Measurements from ENCODE around the gene BCAS3.
A peak's percentile ranks its signal among the peaks of the same experiment; 100 is the strongest.

Gene BCAS3

DNA sequence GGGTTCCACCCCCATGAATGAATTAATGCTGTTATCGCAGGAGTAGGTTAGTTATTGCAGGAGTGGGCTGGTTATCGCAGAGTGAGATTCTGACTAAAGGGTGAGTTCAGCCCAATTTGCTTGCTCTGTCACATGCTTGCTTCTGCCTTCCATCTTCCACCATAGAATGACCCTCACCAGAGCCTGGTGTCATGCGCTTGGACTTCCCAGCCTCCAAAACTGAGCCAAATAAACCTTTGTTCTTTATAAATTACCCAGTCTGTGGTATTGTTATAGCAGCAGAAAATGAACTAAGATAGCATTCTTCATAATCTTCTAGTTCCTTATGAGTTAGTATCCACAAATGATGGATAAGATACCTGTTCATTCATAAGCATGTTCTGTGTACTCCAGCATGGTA is 486.9 kb downstream of the BCAS3 start:
- no peak for FAIRE-seq

DNA sequence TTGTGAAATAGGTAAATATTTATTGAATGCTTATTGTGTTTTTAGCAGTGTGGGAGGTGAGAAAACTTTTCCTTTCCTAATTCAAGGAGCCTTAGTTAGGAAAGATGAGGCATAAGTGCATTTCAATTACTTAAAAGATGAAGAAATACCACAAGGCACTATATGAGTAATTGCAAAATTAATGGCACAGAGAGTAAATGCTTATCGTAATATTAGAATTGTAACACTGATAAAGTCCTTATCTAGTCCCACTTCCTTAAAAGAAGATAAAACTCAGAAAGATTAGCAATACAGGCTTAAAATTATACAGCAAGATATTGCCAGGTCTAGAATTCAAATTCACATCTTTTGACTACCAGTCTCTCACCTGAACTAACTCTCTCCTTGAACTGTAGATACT is 489.4 kb downstream of the BCAS3 start:
- FAIRE-seq = no peak

DNA sequence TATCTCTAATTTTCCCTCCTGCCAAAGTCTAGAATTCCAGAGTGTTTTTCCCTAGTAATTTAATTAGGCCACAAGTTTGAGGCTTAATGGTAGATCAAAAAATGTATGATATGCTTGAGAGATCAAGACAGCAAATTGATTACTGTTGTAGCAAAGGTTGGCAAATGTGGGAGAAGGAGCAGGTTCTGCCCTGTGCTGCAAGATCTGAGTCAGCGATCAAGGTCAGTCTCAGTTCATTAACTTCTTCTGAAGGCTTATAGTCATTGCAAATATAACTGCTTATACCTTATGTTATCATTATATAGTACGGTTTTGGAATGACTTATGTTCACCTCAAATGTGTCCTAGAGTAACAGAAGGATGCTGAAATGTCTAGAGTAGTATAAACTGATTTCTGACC is 490.9 kb downstream of the BCAS3 start:
- no peak for FAIRE-seq

DNA sequence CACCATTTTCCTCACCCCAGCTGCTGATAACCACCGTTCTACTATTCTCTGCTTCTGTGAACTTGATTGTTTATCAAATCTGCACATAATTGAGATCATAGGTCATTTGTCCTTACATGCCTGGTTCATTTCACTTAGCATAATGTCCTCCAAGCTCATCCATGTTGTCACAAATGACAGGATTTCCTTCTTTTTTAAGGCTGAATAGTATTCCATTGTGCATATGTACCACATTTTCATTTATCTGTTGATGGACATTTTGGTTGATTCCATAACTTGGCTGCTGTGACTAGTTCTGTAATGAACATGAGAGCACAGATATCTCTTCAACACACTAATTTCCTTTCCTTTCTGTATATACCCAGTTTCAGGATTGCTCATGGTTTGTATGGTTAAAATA is 496.7 kb downstream of the BCAS3 start:
- no peak for FAIRE-seq

DNA sequence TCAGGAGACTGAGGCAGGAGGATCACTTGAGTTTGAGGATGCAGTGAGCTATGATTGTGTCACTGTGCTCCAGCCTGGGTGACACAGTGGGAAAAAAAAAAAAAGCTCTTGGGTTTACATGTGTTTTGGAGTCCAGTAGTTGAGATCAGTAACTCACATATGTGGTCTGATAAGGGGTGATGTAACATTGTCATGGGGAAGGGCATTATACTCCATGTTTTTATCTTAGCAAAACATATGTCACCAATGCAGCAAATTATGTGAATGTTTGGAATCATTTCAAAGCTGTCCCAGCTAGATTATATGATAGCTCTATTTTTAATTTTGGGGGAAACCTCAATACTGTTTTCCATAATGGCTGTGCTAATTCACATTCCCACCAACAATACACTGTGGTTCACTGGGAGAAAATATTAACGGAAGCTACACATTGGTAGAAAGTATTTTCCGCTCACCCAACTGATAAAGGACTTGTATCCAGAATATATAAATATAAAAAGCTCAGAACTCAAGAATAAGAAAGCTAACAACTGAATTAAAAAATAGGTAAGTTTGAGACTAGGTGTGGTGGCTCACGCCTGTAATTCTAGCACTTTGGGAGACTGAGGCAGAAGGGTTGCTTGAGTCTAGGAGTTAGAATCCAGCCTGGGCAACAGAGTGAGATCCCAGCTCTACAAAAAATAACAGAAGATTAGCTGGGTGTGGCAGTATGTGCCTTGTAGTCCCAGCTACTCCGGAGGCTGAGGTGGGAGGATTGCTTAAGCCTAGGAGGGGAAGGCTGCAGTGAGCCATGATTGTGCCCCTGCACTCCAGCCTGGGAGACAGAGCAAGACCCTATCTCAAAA is 497.9 kb downstream of the BCAS3 start:
- FAIRE-seq = no peak

DNA sequence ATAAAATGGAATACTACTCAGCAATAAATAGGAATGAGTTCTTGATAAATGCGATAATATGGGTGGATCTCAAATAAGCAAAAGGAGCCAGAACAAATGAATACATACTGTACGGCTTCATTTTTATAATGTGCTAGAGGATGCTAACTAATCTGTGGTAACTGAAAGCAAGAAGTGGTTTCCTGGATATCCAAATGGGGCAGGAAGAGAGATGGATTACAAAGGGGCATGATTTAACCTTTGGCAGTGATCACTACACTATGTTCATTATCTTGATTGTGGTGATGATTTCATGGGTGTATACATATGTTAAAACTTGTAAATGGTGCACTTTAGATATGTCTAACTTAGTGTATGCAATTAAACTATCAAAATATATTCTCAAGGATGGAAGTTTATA is 499.7 kb downstream of the BCAS3 start:
- no peak for FAIRE-seq

DNA sequence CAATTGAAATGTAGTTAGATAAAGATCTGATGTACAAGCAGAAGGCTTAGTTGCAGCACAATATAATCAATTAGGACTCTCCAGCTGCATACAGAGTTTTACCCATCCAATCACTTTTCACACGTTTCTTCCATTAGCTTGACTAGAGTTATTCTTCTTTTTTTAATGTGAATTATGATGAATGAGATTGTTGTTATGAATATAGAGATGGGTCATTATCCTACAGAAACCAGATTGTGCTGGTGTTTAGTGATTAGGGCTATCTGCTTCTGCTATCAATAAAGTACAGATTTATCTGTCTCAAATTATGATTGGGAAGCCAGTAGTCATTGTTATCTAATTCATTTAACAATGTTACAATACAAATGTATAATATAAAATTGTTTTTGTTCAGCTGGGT is 500.6 kb downstream of the BCAS3 start:
- FAIRE-seq = no peak

DNA sequence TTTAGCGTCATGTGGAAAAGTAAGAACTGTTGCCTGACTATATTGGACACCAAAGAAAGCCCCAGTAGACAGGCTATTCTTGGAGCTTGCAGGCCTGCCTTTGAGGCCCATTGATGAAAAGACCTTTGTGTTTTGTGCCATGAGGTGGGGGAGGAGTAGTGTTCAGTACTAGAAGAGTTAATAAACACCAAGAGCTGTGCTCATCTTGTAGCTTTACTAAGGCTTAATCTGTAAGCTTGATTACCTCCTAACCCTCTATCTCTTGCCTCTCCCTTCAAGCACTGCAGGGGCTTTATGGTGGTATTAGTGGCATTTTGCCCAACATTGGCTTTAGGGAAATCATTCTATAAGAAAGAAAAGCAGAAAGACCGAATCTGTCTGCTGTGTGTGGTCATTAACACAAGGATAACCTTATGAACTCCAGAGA is 501.7 kb downstream of the BCAS3 start:
- FAIRE-seq = no peak

DNA sequence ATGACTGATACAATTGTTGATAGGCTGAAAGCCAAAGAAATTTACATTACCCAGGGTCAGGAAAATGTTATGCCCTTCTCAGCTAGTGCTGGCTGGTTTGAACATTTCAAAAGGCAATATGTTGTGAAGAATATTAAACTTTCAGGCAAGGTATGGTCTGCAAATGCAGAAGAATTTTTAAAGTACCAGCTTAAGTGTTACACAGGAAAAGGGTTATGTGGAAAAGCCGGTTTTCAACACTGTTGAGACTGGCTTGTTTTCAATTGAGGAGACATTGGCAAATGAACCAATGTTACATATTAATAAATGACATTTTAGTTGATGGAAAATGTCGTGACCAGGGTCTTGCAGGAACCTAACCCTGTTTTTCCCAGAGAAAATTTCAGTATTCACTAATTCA is 506.1 kb downstream of the BCAS3 start:
- FAIRE-seq = no peak

DNA sequence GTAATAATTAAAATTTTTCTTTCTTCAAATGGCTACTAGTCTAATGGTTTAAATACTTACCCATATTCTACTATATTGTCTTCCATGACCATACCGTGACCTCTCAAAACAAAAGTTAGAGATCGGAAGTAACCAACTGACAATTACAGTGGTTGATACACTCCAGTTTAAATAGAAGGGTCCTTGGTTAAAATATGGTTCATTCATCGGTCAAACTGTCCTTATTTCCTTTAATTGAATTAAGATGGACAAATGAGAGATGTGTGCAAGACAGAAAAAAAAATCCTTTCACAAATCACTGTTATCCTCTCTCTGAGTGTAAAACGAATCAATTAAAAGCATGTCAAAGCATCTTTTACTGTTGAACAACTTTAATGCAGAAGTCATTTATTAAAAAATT is 507.7 kb downstream of the BCAS3 start:
- FAIRE-seq = no peak

DNA sequence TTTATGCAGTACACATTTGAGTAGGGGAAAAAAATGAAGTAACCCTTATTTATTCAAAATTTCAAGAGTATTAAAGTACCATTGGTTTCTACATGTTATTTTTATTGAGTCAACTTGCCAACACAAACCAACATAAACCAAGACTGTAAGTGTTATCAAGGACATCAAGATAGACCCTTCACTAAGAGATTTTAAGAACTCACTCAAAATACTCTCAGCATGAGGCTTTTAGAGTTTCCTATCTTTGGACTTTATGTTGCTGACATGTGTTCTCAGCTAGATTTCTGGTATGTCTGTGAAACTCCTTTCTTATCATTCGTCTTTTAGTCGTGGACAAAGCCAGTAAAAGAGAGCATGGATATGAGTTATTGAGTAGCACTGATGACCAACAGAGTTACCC is 509.4 kb downstream of the BCAS3 start:
- FAIRE-seq = no peak

DNA sequence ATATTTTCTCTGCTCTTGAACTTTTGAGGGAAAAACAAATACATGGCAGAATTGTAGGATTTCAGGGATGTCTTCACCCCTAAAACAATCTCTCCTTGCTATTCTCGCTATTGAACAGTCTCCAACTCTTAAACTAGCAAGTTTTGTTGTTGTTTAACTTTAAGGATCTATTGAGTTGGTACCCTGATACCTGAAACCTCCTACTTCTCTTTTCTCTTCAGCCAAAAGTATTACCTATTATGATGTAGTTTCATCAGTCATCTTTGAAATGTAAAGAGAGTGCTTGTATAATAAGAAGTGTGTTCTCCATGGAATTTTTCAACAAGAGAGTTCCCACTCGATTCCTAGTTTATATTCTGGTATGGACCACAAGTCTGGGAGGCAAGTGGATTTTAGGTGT is 510.4 kb downstream of the BCAS3 start:
- FAIRE-seq = no peak

DNA sequence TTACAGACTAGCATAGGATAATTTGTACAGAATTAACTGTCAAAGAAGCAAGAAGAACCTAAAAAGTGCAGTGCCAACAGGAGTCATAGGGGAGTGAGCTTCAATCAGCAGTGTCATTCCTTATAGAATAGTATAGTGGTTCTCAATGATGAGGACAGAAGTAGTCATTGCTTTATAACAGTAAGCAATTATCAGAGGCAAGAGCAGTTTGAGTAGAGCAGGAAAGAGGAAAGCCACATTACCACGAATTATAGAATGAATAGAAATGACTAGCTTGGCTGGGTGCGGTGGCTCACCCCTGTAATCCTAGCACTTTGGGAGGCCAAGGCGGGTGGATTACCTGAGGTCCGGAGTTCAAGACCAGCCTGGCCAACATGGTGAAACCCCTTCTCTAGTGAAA is 512.3 kb downstream of the BCAS3 start:
- no peak for FAIRE-seq

DNA sequence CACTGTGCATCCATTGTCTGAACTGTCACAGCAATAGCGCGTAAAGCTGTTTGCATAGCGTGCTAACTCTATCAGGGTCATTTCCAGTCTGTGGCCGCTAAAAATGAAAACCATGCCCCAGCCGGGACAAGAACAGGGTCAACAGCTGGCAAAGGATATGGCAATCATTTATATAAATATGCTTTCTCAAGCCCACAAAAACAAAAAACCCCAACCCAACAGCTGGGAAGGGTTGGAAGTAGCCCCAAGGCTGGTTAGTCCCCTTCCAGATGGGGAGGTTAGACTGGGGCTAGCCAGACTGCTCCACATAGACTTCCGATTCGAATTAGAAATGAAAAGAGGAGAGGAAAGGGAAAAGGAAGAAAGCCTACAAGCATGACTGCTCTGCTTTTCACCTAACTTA is 518.7 kb downstream of the BCAS3 start:
- FAIRE-seq = no peak

DNA sequence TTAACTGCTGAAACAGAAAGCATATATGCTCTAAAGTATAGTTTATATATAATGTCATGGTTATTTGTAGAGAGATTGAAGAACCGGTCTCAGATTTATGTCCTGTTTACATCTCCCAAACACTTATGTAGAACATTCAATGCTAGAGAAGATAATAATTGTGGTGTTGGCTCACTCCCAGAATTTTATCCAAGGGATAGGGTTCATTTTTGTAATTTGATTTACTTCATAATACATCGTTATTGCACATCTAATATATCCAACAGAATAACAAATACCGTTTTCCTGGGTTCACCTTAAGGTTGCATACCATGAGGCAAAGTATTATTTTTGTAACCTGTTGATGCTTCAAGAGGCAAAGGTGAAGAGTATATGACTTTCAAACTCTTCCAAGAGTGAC is 519.1 kb downstream of the BCAS3 start:
- no peak for FAIRE-seq

DNA sequence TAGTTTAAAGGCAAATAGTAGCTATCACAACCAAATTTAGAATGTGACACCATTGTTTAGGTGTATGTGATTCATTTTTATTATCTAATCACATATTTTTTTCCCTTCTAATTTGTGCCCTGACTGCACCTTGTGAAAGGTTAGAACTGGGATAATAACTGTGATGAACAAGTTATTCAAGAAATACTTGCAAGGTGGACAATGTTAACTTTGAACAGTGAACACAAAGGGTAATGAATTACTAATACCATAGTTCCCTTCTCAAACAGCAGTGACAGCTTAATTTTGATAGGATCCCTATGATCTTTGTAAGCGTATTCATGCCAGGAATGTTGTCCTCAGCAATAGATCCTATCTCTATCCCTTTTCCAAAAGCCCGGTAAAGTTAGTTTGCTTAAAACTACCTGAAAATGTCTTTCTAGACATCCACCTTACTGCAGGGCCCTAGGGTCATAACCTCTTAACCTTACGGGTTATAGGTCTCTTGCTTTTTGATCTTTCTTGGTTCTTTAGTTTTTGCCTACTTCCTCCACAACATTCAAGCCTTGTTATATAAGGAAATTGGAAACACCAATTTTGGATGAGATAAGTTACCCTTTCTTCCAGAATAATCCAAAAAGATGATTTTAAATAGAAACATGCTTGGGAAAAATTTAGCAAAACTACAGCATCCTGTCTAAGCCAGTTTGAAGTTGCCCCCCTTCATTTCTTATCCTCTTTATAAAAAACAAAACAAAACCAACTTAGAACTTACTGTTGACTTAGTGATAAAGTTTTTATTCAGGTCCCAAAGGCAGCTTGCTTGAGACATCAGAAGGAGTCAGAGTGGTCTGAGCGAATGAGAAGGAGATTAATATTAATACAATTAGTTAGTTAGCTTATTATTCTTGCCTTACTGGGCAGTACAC is 522.0 kb downstream of the BCAS3 start:
- peak; percentile 45 for FAIRE-seq

DNA sequence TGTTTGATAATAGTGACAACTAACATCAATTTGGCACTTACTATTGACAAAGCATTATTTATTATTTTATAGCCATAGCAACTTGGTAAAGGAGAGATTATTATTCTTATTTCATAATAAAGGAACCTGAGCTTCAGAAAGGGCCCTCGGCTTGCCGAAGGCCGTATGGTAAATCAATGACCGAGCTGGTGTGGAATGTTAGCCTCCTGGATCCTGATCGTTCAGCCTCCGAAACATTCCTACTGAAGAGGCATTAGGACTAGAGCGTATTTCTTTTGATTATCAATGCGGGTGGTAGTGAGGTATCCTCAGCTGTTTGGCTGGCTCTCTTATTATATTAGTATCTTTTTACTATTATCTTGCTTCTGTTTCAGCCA is 522.7 kb downstream of the BCAS3 start:
- no peak for FAIRE-seq

DNA sequence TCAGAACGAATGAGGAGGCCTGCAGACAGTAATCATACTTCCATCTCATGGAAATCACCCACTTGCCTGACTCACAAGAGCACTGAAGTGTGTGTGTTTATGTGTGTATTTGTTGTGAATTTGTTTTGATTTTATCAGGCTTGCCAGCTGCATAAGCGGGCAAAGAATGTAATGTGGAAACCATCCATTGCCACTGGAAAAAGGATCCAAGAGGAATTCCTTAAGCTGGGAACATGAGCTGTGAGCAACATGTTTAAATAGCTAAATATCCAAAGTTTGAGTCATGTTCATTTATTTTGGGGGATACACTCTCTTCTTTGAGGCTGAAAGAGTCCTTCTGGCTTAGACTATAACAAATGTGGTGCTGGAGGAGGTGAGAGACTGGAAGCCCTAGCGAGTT is 523.6 kb downstream of the BCAS3 start:
- FAIRE-seq = no peak

DNA sequence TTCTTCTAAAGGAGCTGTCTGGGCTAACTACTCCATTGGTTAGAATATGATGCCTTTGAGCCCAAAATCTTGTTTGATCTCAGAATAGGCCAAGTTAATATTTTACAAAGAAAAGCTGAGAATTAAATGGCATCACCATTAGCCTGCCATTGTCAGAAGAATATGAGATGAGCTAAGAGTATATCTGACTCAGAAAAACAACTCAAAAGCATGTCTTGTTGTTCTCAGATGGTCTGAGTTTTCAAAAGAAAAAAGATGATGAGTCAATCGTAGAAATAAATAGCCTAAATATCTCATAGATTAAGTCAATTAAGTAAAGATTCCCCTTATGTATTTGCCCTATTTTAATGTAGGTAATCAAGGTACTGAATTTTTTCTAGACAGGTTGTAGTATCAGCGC is 524.9 kb downstream of the BCAS3 start:
- no peak for FAIRE-seq

DNA sequence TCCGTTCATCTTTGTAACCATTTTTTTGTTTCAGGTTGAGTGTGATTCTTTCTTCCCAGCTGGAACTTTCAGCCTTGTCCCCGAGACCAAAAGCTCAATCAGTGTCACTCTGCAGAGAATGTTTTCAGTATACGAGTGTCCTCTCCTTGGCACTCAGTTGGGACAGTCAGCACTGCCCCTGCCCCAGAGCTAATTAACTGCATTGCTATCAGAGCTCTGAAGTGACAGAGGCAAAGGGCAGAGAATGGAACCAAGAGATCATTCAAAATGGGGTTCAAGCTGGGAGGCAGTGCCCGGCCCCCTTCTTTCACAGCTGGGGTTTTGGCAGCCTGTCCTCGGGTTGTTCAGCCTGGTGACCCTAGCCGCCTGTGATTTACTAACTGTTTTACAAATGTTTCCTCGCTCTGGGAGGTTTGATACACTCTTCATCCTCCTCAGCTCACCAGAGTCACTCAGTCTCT is 526.0 kb downstream of the BCAS3 start:
- FAIRE-seq = no peak

DNA sequence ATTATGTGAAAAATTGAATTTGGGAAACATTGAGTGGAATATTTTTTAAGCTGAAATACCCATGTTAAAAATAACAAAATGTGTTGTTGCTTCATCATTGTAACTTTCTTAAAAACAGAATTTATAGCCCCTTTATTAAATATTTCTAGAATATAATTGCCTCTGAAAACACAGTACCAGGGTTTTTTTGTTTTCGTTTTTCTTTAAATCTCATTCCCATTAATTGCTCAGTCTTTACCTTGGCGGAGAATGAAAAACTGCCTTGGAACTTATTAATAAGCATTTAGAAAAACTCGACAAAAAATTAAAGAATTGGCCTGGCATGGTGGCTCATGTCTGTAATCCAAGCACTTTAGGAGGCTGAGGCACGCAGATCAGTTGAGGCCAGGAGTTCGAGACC is 526.8 kb downstream of the BCAS3 start:
- no peak for FAIRE-seq

DNA sequence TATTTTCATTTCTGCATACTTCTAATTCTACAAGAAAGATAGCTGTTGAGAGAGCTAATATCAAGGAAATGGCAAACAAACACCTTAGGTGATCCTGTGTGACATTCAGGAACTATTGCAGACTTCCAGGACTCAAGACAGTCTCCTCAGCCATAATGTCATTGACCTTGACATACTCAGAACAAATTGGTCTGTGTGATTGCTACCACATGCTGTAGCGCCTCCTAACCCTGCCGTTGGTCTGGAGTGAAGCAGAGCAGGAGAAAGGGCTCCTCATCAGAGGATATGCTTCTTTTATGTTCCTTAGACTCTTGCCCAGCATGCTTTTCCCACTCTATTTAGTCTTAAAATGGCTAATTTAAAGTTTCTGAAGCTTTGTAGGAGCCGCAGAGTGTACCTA is 527.8 kb downstream of the BCAS3 start:
- no peak for FAIRE-seq

DNA sequence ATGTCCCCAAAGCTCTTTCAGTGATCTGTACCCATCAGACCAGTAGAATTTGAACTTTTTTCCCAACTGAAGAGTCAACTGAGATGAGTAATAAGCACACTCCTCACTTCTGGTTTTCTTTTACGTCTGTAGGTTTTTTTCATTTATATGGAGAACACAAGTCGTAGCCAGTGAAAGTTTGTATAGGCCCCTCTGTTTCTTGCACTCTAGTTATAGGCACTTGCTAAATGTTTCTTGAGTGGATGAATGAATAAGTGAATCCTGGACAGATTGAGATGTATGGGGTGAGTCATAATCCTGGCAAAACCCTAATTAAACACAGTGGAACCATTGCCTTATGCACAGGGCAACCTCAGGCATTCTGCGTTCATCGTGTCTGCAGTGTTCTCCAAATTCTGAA is 528.3 kb downstream of the BCAS3 start:
- no peak for FAIRE-seq

DNA sequence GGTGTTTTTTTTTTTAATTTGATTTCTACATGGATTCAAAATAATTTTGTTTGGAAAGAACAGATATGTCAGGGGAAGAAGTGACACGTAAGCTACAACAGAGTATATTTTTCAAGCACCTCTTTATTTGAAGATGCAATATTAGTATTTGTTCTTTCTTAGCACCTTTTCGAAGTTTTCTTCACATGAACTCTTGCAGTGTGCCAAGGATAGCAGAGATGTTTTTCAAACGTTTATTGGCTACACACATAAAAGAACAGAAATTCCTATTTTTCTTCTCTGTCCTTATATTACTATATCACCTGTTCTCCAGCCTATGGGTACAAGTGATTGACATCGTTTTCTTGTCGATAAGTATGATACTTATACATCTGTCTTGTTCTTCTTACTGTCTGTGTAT is 529.3 kb downstream of the BCAS3 start:
- no peak for FAIRE-seq

All from islet of Langerhans (tissue), 1 donor.